Activated naive CD4-positive, alpha-beta T cell treated with anti-CD3 and anti-CD28 coated beads, Interleukin-2, amount 10 ng/mL, durations not matched to agents 7 days and 5 days (primary cell): Measurements from ENCODE around the gene CEP78.
A peak's percentile ranks its signal among the peaks of the same experiment; 100 is the strongest.
"Not testable (repeated sequence)": the region's sequence is repeated elsewhere in the genome, so short reads cannot be mapped to it uniquely, and the experiment has no call there.

Experiments
- CTCF ChIA-PET: fragments of 350-600 bp; sonication (Branson Sonifier 250); formaldehyde crosslinking; loops from one replicate; lab custom pipeline; 2021; ENCODE audit warnings: antibody characterized with exemption; lab: Charles Lee
- DNase-seq: peaks from one replicate; pipeline ENCODE4 v3.0.0-alpha.2; 2020
- H3K27ac Mint-ChIP-seq: one replicate; pipeline ENCODE4 v1.8.0; 2021; ENCODE audit warnings: mild to moderate bottlenecking, moderate library complexity, mixed read lengths
- H3K27me3 Mint-ChIP-seq: one replicate; pipeline ENCODE4 v1.8.0; 2021; ENCODE audit warnings: mild to moderate bottlenecking, mixed read lengths
- H3K36me3 Mint-ChIP-seq: one replicate; pipeline ENCODE4 v1.8.0; 2021; ENCODE audit warnings: mixed read lengths
- H3K4me1 Mint-ChIP-seq: one replicate; pipeline ENCODE4 v1.8.0; 2021; ENCODE audit warnings: mixed read lengths
- H3K4me3 Mint-ChIP-seq: one replicate; pipeline ENCODE4 v1.8.0; 2021; ENCODE audit warnings: mild to moderate bottlenecking, moderate library complexity, mixed read lengths
- H3K9me3 Mint-ChIP-seq: one replicate; pipeline ENCODE4 v1.8.0; 2021; ENCODE audit warnings: mixed read lengths

The CEP78 gene

GRCh38 chr9:78235762-78236550 is at the start of gene CEP78:
TSS of gene CEP78 (plus strand) at chr9:78236075. CDS start at chr9:78236351, 276 bp downstream.
- peak within 1 kb of the TSS; percentile 88 for H3K4me3 Mint-ChIP-seq
- CTCF ChIA-PET, result interaction anchor here (0.9 kb wide), 1 partner anchor 23 kb away, joined by 3 read pairs; no protein-coding TSS in a partner anchor
- no peaks in the 10 kb centered on the region for H3K9me3 Mint-ChIP-seq
- H3K4me1 Mint-ChIP-seq, result peaks cover 35% of the 10 kb centered on the region
- peaks cover 3% of the 10 kb centered on the region for H3K27me3 Mint-ChIP-seq
- H3K27ac Mint-ChIP-seq, result peak within 1 kb of the TSS; percentile 95
- H3K36me3 Mint-ChIP-seq, result peaks cover 24% of the 10 kb centered on the region
- peak; percentile 93 for DNase-seq

- H3K4me1 Mint-ChIP-seq, result no peaks in the 10 kb centered on the region
- no peak for DNase-seq
- no peaks in the 10 kb centered on the region for H3K9me3 Mint-ChIP-seq
- CTCF ChIA-PET, result no interaction called here
- peaks cover 3% of the 10 kb centered on the region for H3K27me3 Mint-ChIP-seq
- H3K4me3 Mint-ChIP-seq, result no peak overlapping the region
- H3K36me3 Mint-ChIP-seq, result no peaks in the 10 kb centered on the region
- no peak overlapping the region for H3K27ac Mint-ChIP-seq
These were observed 48.0 kb upstream of the CEP78 start for GRCh38 chr9:78187763-78188484.

- Mint-ChIP-seq H3K4me3 (no peak overlapping the region), H3K4me1 (no peaks in the 10 kb centered on the region), H3K27me3 (peaks cover 3% of the 10 kb centered on the region), H3K9me3 (no peaks in the 10 kb centered on the region), H3K27ac (no peak overlapping the region), H3K36me3 (no peaks in the 10 kb centered on the region)
- no peak for DNase-seq
- CTCF ChIA-PET, result no interaction called here
These were observed 47.3 kb upstream of the CEP78 start for GRCh38 chr9:78188594-78188993.

GRCh38 chr9:78189001-78189400 is 46.9 kb upstream of the CEP78 start:
- CTCF ChIA-PET, result no interaction called here
- no peak overlapping the region for H3K4me3 Mint-ChIP-seq
- H3K27ac Mint-ChIP-seq, result no peak overlapping the region
- H3K36me3 Mint-ChIP-seq, result no peaks in the 10 kb centered on the region
- no peaks in the 10 kb centered on the region for H3K4me1 Mint-ChIP-seq
- H3K27me3 Mint-ChIP-seq, result peaks cover 3% of the 10 kb centered on the region
- no peaks in the 10 kb centered on the region for H3K9me3 Mint-ChIP-seq
- DNase-seq, result no peak

- Mint-ChIP-seq H3K9me3 (peaks cover 2% of the 10 kb centered on the region), H3K4me3 (no peak overlapping the region), H3K4me1 (no peaks in the 10 kb centered on the region), H3K27me3 (peaks cover 3% of the 10 kb centered on the region), H3K27ac (no peak overlapping the region), H3K36me3 (no peaks in the 10 kb centered on the region)
- no peak for DNase-seq
- CTCF ChIA-PET, result no interaction called here
These were observed 46.4 kb upstream of the CEP78 start for GRCh38 chr9:78189461-78189860.

- Mint-ChIP-seq H3K36me3 (no peaks in the 10 kb centered on the region), H3K27me3 (peaks cover 8% of the 10 kb centered on the region), H3K4me3 (no peak overlapping the region), H3K9me3 (peaks cover 2% of the 10 kb centered on the region), H3K4me1 (peaks cover 3% of the 10 kb centered on the region), H3K27ac (no peak overlapping the region)
- CTCF ChIA-PET, result interaction anchor here (1.1 kb wide), 1 partner anchor 8 kb away, joined by 3 read pairs; no protein-coding TSS in a partner anchor
- DNase-seq, result no peak
These were observed 43.9 kb upstream of the CEP78 start for GRCh38 chr9:78191931-78192330.

GRCh38 chr9:78196258-78196657 is 39.6 kb upstream of the CEP78 start:
- Mint-ChIP-seq H3K9me3 (peaks cover 12% of the 10 kb centered on the region), H3K4me3 (no peak overlapping the region), H3K27ac (no peak overlapping the region), H3K4me1 (peaks cover 20% of the 10 kb centered on the region), H3K27me3 (peaks cover 8% of the 10 kb centered on the region), H3K36me3 (peaks cover 10% of the 10 kb centered on the region)
- CTCF ChIA-PET, result interaction anchor here (1.1 kb wide), 1 partner anchor 20 kb away, joined by 3 read pairs; no protein-coding TSS in a partner anchor
- no peak for DNase-seq

GRCh38 chr9:78201158-78201777 is 34.6 kb upstream of the CEP78 start:
- not testable (repeated sequence) for H3K27me3 Mint-ChIP-seq, H3K4me3 Mint-ChIP-seq
- H3K36me3 Mint-ChIP-seq, result peaks cover 48% of the 10 kb centered on the region
- peaks cover 36% of the 10 kb centered on the region for H3K4me1 Mint-ChIP-seq
- H3K27ac Mint-ChIP-seq, result peak overlapping the region; percentile 88
- CTCF ChIA-PET, result interaction anchor here (1.2 to 2.7 kb wide), 4 partner anchors 9 to 169 kb away, joined by 3 to 11 read pairs (median 6); no protein-coding TSS in a partner anchor
- DNase-seq, result peak; percentile 88
- peaks cover 50% of the 10 kb centered on the region for H3K9me3 Mint-ChIP-seq

GRCh38 chr9:78207319-78207718 is 28.6 kb upstream of the CEP78 start:
- Mint-ChIP-seq H3K4me3 (no peak overlapping the region), H3K4me1 (peaks cover 32% of the 10 kb centered on the region), H3K9me3 (peaks cover 34% of the 10 kb centered on the region), H3K27me3 (no peaks in the 10 kb centered on the region), H3K27ac (no peak overlapping the region), H3K36me3 (peaks cover 31% of the 10 kb centered on the region)
- no peak for DNase-seq
- CTCF ChIA-PET, result no interaction called here

GRCh38 chr9:78207901-78208300 is 28.0 kb upstream of the CEP78 start:
- peaks cover 36% of the 10 kb centered on the region for H3K4me1 Mint-ChIP-seq
- H3K9me3 Mint-ChIP-seq, result peaks cover 29% of the 10 kb centered on the region
- no peak overlapping the region for H3K27ac Mint-ChIP-seq
- H3K27me3 Mint-ChIP-seq, result no peaks in the 10 kb centered on the region
- CTCF ChIA-PET, result no interaction called here
- H3K36me3 Mint-ChIP-seq, result peaks cover 25% of the 10 kb centered on the region
- DNase-seq, result no peak
- no peak overlapping the region for H3K4me3 Mint-ChIP-seq

- no peak overlapping the region for H3K27ac Mint-ChIP-seq
These were observed 26.7 kb upstream of the CEP78 start for GRCh38 chr9:78209127-78209526.

GRCh38 chr9:78210841-78211301 is 25.0 kb upstream of the CEP78 start:
- peak; percentile 40 for DNase-seq
- H3K9me3 Mint-ChIP-seq, result peaks cover 6% of the 10 kb centered on the region
- peaks cover 40% of the 10 kb centered on the region for H3K4me1 Mint-ChIP-seq
- peaks cover 2% of the 10 kb centered on the region for H3K36me3 Mint-ChIP-seq
- peak overlapping the region; percentile 14 for H3K4me3 Mint-ChIP-seq
- H3K27ac Mint-ChIP-seq, result peak overlapping the region; percentile 81
- CTCF ChIA-PET, result interaction anchor here (0.7 to 3.2 kb wide), 6 partner anchors 10 to 778 kb away, joined by 3 to 11 read pairs (median 3); no protein-coding TSS in a partner anchor
- H3K27me3 Mint-ChIP-seq, result no peaks in the 10 kb centered on the region

More at GRCh38 chr9:78209127-78209526, 26.7 kb upstream of the CEP78 start:
- H3K4me1 Mint-ChIP-seq, result peaks cover 40% of the 10 kb centered on the region
- CTCF ChIA-PET, result interaction anchor here (3.2 kb wide), 1 partner anchor 9 kb away, joined by 11 read pairs; no protein-coding TSS in a partner anchor
- no peak for DNase-seq
- H3K4me3 Mint-ChIP-seq, result no peak overlapping the region
- peaks cover 16% of the 10 kb centered on the region for H3K9me3 Mint-ChIP-seq
- H3K36me3 Mint-ChIP-seq, result peaks cover 13% of the 10 kb centered on the region
- H3K27me3 Mint-ChIP-seq, result no peaks in the 10 kb centered on the region

GRCh38 chr9:78212868-78213267 is 23.0 kb upstream of the CEP78 start:
- DNase-seq, result no peak
- CTCF ChIA-PET, result interaction anchor here (1.0 to 4.8 kb wide), 4 partner anchors 19 to 236 kb away, joined by 3 to 19 read pairs (median 4); no protein-coding TSS in a partner anchor
- no peak overlapping the region for H3K4me3 Mint-ChIP-seq
- no peak overlapping the region for H3K27ac Mint-ChIP-seq
- H3K4me1 Mint-ChIP-seq, result peaks cover 40% of the 10 kb centered on the region
- no peaks in the 10 kb centered on the region for H3K27me3 Mint-ChIP-seq
- H3K9me3 Mint-ChIP-seq, result no peaks in the 10 kb centered on the region
- H3K36me3 Mint-ChIP-seq, result peaks cover 2% of the 10 kb centered on the region

- H3K27ac Mint-ChIP-seq, result no peak overlapping the region
- CTCF ChIA-PET, result interaction anchor here (0.6 to 4.8 kb wide), 9 partner anchors 12 to 237 kb away, joined by 3 to 21 read pairs (median 3); no protein-coding TSS in a partner anchor
These were observed 22.2 kb upstream of the CEP78 start for GRCh38 chr9:78213712-78214111.

More at GRCh38 chr9:78213712-78214111, 22.2 kb upstream of the CEP78 start:
- Mint-ChIP-seq H3K4me3 (no peak overlapping the region), H3K9me3 (no peaks in the 10 kb centered on the region), H3K4me1 (peaks cover 40% of the 10 kb centered on the region), H3K27me3 (no peaks in the 10 kb centered on the region), H3K36me3 (peaks cover 2% of the 10 kb centered on the region)
- no peak for DNase-seq
